GM18526 (cell line): Measurements from ENCODE around the gene SERPINA1.

Experiments used
- POLR2A ChIP-seq: IDR thresholded peaks from 3 replicates; pipeline ENCODE4 v1.6.1; 2011; ENCODE audit not compliant: insufficient read length; ENCODE audit errors: extremely low read depth

The SERPINA1 gene

DNA sequence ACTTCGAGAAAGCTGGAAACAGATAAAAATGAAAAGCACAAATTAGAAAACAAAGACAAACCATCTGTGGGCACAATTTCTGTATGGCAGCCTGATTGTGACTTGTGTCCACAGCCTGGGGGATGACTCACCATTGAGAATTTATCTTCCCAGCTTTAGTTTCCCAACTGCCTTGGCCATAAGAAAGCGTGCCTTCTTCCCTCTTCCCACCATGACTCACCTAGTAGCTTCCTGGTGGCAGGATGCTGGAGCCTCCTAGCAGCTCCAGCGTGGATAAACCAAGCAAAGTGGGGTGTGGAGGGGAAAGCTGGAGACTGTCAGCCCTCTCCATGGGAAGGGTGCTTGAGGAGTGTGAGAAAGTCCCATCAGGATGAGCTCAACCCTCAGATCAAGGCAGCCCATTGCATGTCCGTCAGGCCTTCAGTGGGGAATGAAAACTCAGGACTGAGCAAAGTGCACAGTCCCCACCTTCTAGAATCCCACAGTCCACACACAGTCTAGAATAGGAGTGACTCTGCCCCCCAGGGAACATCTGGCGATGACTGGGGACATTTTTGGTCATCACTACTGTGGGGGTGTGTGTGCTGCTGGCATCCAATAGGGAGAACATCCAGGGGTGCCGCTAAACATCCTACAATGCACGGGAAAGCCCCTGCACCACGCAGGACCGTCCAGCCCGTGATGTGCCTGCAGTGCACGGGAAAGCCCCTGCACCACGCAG is 42.9 kb downstream of the SERPINA1 start:
- no peak for TF ChIP-seq POLR2A

DNA sequence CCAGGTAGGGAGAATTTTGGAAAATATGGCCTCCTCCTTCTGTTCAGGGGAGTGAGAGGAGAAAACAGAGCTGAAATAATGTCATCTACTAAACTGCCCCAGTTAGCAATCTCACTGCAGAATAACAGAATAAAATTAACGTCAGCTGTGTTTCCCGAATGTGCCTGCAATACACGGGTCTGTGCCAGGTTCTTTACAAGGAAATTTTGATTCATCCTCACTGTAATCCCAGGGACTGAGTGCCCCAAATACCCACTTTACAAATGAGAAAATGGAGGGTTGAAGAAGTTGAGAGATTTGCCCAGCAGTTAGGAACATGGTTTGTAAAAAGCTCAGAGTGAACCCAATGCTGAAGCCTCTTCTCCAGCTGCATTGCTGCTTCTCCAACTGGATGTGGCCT is 44.0 kb downstream of the SERPINA1 start:
- TF ChIP-seq POLR2A: no peak

DNA sequence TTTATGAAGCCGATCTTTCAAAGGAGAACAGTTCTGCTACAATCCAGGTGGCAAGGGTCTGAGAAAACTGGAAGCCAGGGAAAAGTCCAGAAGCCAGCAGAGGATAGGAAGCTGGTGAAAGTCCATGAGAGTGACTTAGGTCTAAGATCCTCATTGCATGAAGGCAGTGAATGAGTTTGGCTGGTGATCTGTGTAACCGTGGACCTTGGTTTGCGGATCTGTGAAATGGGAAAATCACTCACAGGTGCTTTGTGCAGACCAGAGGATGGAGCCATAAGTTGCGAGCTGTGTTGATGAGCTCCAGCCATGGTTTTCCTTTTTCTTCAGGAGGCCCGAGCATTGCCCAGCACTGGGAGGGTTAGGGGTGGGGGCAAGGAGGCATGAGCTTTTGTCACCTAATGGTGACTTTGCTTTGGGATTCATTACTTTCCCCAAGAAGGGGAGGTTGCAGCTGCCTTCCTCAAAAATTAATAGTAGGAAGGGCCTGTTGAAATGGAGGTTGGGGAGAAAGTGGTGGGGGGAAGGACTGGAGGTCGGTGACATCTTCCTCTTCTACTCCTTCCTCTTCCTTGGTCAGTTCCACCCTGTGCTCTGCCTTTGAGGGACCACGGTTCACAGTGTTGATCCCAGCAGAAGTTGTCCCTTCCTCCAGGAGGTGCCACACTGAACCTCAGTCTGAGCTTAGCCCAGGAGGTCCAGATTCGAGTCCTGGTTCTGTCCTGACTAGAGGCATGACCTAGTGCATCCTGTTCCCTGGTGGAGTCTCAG is 45.0 kb downstream of the SERPINA1 start:
- TF ChIP-seq POLR2A: no peak

DNA sequence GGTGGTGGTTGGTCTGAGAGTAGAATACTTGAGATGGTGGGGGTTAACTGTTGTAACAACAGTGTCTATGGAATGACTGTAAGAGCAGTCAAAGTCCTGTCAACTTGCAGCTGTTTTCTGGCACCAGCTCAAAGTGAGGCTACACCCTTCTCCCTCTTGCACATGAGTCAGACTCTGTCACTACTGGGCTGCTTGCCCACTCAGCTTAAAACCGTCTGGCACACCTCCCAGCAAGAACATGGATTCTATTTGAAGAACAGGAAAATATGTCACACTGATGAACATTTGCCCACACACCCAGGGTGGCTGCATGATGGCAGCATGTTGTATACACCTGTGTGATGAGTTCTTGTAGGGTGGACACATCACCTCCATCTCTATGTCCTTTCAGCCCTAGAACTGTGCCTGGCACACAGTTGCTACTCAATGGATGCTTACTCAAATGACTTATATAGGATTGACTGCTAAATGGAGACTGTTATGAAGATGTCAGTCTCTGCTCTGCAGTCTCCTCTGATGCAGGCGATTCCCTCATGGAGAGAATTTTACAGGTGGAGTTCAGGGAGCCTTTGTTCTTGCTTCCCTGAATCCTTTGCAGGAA is 46.0 kb downstream of the SERPINA1 start:
- no peak for TF ChIP-seq POLR2A

DNA sequence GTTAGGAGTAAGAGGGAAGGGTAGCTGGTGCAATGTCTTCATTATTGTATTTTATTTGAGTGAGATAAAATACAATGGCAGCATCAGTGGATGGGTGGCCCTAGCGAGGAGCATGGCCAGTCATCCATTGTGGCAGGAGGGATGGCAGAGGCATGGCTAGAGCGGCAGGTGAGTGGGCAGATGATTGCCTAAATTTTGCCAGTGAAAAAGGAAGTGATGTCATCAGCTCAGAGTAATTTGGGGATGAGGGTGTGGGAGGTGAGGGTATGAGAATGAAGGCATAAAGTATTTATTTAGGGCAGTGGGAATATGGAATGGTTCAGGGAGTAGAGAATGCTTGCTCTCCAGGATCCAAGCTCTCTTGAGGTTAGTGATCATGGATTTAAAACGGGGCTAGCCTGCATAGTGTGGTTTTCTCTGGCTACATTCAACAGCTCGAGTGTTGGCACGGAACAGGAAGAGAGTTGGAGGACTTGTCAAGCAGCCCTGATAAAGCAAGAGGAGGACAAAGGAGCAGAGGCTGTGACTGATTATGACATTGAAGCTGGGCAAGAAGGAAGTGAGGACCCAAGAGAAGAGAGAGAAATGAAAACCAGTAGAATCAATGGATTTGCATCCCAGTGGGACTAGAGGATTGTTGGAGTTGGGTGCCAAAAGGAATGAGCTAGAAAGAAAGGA is 46.6 kb downstream of the SERPINA1 start:
- TF ChIP-seq POLR2A: no peak

DNA sequence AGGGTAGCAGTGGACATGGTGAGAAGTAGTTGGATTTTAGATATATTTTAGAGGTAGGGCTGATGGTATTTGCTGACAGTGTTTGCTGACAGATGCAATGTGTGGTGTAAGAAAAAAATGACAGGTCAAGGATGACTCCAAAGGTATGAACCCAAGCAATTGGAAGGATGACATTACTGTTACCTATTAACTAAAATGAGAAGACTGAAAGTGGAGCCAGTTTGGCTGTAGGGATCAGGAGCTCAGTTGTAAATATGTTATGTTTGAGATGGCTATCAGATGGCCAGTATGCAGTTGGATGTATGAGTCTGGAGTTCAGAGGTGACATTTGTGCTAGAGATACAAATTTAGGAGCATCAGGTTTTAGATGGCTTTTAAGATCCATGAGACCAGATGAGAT is 47.9 kb downstream of the SERPINA1 start:
- TF ChIP-seq POLR2A: no peak

DNA sequence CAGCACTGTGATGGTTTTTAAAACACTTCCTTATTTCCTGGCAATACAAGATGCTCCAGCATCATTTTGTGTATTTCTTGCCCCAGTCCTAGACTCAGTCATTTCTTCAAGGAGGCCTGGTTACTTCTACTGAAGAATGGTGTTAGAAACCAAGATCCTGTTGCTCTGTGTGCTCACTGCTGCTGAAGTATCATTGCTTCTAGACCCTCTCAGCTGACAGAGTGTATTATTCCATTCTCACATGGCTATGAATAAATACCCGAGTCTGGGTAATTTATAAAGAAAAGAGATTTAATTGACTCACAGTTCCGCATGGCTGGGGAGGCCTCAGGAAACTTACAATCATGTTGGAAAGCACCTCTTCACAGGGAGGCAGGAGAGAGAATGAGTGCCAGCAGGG is 50.4 kb downstream of the SERPINA1 start:
- TF ChIP-seq POLR2A: no peak

DNA sequence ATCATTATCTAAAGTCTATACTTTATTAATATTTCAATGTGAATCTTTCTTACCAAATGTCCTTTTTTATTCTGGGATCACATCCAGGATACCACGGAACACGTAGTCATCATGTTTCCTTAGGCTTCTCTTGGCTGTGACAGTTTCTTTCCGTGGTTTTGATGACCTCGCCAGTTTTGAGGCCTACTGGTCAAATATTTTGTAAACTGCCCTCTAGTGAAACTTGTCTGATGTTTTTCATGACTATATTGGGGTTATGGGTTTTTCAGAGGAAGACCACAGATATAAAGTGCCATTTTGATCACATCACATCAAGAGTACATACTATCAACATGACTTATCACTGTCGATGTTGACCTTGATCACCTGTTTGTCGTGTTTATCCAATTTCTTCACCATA is 51.1 kb downstream of the SERPINA1 start:
- TF ChIP-seq POLR2A: no peak

DNA sequence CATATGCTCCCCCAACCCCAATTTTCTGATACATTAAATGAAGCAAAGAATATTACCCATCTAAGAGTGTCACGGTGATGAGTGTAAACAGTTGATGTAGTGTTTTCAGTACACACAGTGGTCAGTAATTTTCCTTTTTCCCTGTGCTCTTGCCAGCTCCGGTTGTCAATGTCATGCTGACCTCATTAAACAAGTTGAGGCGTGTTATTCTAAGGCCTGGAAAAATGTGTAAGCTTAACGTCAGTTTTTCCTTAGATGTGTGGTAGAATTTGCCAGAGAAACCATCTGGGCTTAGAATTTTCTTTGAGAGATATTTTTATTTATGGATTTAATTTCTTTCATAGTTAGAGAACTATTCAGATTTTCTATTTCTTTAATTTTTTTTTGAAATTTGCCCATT is 53.5 kb downstream of the SERPINA1 start:
- TF ChIP-seq POLR2A: no peak

DNA sequence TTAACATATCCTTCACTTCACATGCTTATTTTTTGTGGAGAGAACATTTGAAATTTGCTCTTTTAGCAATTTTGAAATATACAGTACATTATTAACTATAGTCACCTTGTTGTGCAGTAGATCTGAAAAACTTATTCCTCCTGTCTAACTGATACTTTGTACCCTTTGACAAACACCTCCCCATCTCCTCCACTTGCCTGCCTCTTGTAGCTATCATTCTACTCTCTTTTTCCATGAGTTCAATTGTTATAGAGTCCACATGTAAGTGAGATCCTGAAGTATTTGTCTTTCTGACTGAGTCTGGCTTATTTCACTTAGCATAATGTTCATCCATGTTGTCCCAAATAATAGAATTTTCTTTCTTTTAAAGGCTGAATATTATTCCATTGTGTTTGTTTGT is 55.8 kb downstream of the SERPINA1 start:
- TF ChIP-seq POLR2A: no peak

DNA sequence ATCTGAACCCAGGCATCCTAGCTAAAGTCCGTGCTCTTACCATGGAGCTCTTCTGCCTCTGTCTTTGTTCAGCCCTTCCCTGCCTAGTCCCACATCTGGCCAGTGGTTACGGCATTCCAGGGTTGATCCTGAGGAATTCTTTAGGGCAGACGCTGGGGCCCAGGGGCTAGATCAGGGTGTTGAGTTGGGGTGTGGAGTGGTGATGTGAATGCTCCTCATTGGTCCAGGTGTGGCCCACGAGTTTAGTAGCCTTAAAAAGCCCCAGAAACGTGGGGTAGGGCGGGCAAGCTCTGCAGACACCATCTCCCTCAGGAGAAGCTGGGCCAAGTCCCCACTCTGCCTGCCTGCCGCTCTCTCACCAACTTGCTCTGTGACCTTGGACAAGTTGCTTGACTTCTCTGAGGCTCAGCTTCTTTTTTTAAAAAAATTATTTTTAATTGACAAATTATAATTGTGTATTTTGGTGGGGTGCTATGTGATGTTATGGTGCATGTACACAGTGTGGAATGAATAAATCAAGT is 56.3 kb downstream of the SERPINA1 start:
- TF ChIP-seq POLR2A: no peak

DNA sequence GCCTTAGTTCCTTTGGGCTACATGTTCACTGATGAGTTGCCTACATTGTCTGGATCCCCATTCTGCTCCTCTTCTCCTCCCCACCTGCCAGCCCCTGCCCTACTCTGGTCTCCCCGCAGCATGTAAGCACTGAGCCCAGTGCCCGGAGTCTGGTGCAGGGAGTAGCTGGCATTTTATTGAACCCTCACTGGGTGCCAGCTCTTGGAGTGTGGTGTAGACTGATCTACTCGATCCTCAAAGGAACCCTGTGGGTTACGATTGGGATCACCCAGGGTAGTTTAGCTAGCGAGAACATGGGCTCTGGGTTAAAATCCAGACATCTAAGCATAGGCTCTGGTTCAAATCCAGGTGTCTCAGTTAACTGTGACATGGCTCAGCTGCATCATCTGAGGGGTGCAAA is 56.9 kb downstream of the SERPINA1 start:
- TF ChIP-seq POLR2A: no peak

DNA sequence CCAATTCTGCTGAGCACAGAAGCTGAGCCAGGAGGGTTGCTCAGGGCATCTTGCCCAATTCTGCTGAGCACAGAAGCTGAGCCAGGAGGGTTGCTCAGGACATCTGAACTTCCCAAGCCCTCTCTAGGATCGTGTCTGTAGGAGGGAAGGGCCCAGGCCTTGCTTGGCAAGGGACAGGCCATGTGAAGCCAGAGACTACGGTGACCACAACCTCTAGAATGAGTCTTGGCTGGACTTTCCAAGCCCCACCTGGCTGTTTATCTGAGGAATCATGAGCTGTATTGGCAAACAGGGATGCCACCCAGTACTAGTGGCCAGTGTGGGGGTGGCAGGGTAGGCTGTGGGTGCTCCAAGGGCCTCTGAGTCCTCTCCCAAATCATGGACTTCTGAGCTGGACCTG is 57.5 kb downstream of the SERPINA1 start:
- no peak for TF ChIP-seq POLR2A

DNA sequence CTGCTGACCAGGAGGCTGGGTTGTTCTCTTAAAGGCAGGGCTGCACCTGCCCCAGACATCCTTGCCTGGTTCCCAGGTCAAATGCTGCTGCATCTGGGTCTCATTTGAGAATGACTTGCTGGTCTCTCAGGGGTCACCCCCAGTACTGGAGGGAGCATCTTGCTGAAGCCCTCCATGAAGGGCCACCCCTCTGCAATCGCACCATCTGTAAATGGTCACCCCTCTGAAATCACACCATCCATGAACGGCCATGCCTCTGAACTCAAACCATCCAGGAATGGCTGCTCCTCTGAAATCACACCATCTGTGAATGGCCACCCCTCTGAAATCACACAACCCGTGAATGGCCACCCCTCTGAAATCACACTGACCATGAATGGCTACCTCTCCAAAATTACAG is 58.0 kb downstream of the SERPINA1 start:
- TF ChIP-seq POLR2A: no peak

DNA sequence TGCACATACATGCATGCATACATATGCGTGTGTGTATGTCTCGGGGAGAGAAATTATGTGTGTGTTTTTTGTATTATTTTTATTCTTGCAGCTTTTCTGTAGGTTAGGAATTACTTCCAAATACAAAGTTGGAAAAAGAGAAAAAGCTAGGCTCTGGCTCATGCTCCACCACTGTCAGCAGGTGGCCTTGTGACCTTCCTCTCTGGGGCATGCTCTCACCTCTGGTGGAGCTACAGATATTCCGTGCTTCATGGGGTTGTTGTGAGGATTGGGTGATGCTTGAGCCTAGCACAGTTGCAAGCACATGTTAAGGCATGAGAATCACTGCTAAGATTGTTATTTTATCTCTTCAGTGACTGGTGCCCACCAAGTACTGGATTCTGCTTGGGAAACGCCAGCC is 58.5 kb downstream of the SERPINA1 start:
- no peak for TF ChIP-seq POLR2A
